Stimulated activated naive B cell treated with anti-CD40 and anti-IgM and Interleukin-4, amounts not matched to agents 10 μg/mL and 1 μg/mL and 100 μg/mL, for 72 hours (primary cell): ENCODE results near the gene MUC22.
"Not testable (repeated sequence)": the region's sequence is repeated elsewhere in the genome, so short reads cannot be mapped to it uniquely, and the experiment has no call there.

Source experiments
- ATAC-seq, 2 donors: fragments of 150-1000 bp; cut with Tn5 transposase; replicated peaks; 2 replicates each; pipeline ENCODE4 v1.10.0; 2021; ENCODE audit warnings: moderate library complexity in 1 of 2
- DNase-seq: peaks from one replicate; pipeline ENCODE4 v3.0.0; 2021
- H3K27ac Mint-ChIP-seq: one replicate; pipeline ENCODE4 v1.8.0; 2022; ENCODE audit warnings: mild to moderate bottlenecking, mixed read lengths
- H3K27me3 Mint-ChIP-seq, 2 donors: one replicate each; pipeline ENCODE4 v1.8.0; 2022; ENCODE audit warnings: mixed read lengths in 2 of 2
- H3K36me3 Mint-ChIP-seq, 2 donors: one replicate each; pipeline ENCODE4 v1.8.0; 2022; ENCODE audit warnings: mixed read lengths in 2 of 2, mild to moderate bottlenecking in 1 of 2
- H3K4me1 Mint-ChIP-seq, 2 donors: one replicate each; pipeline ENCODE4 v1.8.0; 2022; ENCODE audit warnings: mixed read lengths in 2 of 2, mild to moderate bottlenecking in 1 of 2
- H3K4me3 Mint-ChIP-seq, 2 donors: one replicate each; pipeline ENCODE4 v1.8.0; 2022; ENCODE audit warnings: mild to moderate bottlenecking in 2 of 2, mixed read lengths in 2 of 2, moderate library complexity in 1 of 2
- H3K9me3 Mint-ChIP-seq, 2 donors: one replicate each; pipeline ENCODE4 v1.8.0; 2022; ENCODE audit warnings: mixed read lengths in 2 of 2, mild to moderate bottlenecking in 1 of 2

The MUC22 gene

GRCh38 chr6:31060145-31060544 lies 49.9 kb downstream of the MUC22 start:
- Mint-ChIP-seq H3K4me3 (no peak overlapping the region), H3K27ac (no peak overlapping the region), H3K27me3 (peaks cover 5 to 13% of the 10 kb centered on the region in 2 donors), H3K4me1 (no peaks in the 10 kb centered on the region), H3K9me3 (no peaks in the 10 kb centered on the region), H3K36me3 (no peaks in the 10 kb centered on the region)
- DNase-seq (no peak), ATAC-seq (no peak)

- H3K9me3 Mint-ChIP-seq: no peaks in the 10 kb centered on the region
- H3K36me3 Mint-ChIP-seq: no peaks in the 10 kb centered on the region
- H3K4me1 Mint-ChIP-seq: no peaks in the 10 kb centered on the region
- DNase-seq (no peak), ATAC-seq (no peak)
- H3K4me3 Mint-ChIP-seq: no peak overlapping the region
- H3K27ac Mint-ChIP-seq: no peak overlapping the region
- H3K27me3 Mint-ChIP-seq: peaks cover 5% of the 10 kb centered on the region in 2 donors
Observed at GRCh38 chr6:31063906-31064435, 53.7 kb downstream of the MUC22 start.

GRCh38 chr6:31065556-31065955 lies 55.3 kb downstream of the MUC22 start:
- ATAC-seq (no peak), DNase-seq (no peak)
- Mint-ChIP-seq H3K9me3 (no peaks in the 10 kb centered on the region), H3K4me1 (no peaks in the 10 kb centered on the region), H3K27ac (peak overlapping the region; percentile 31), H3K4me3 (no peak overlapping the region), H3K36me3 (no peaks in the 10 kb centered on the region), H3K27me3 (peaks cover 0 to 5% of the 10 kb centered on the region in 2 donors)

GRCh38 chr6:31067028-31067427 lies 56.8 kb downstream of the MUC22 start:
- not testable (repeated sequence) for H3K4me1 Mint-ChIP-seq, H3K9me3 Mint-ChIP-seq, H3K27me3 Mint-ChIP-seq, DNase-seq, H3K36me3 Mint-ChIP-seq, ATAC-seq, H3K4me3 Mint-ChIP-seq, H3K27ac Mint-ChIP-seq

GRCh38 chr6:31067891-31068668 lies 57.8 kb downstream of the MUC22 start:
- ATAC-seq, H3K27ac Mint-ChIP-seq: not testable (repeated sequence)

GRCh38 chr6:31068669-31069340 lies 58.5 kb downstream of the MUC22 start:
- no peaks in the 10 kb centered on the region for H3K4me1 Mint-ChIP-seq
- no peak overlapping the region for H3K27ac Mint-ChIP-seq
- H3K36me3 Mint-ChIP-seq: no peaks in the 10 kb centered on the region
- DNase-seq (peak; percentile 66), ATAC-seq (peak; percentile 89 to 99)
- no peaks in the 10 kb centered on the region for H3K27me3 Mint-ChIP-seq
- H3K4me3 Mint-ChIP-seq: no peak overlapping the region
- no peaks in the 10 kb centered on the region for H3K9me3 Mint-ChIP-seq

More at GRCh38 chr6:31067891-31068668, 57.8 kb downstream of the MUC22 start:
- H3K4me1 Mint-ChIP-seq, H3K27me3 Mint-ChIP-seq, H3K9me3 Mint-ChIP-seq, H3K4me3 Mint-ChIP-seq, DNase-seq, H3K36me3 Mint-ChIP-seq: not testable (repeated sequence)

- H3K4me3 Mint-ChIP-seq: no peak overlapping the region
- no peaks in the 10 kb centered on the region for H3K9me3 Mint-ChIP-seq
- H3K4me1 Mint-ChIP-seq: no peaks in the 10 kb centered on the region
- no peak overlapping the region for H3K27ac Mint-ChIP-seq
- DNase-seq (no peak), ATAC-seq (no peak)
- H3K27me3 Mint-ChIP-seq: no peaks in the 10 kb centered on the region
- H3K36me3 Mint-ChIP-seq: no peaks in the 10 kb centered on the region
Observed at GRCh38 chr6:31070711-31071197, 60.5 kb downstream of the MUC22 start.

- Mint-ChIP-seq H3K4me3 (no peak overlapping the region), H3K9me3 (no peaks in the 10 kb centered on the region), H3K36me3 (no peaks in the 10 kb centered on the region), H3K27ac (no peak overlapping the region), H3K4me1 (peaks cover under 1 to 2% of the 10 kb centered on the region in 2 donors), H3K27me3 (no peaks in the 10 kb centered on the region)
- no peak for DNase-seq
- no peak for ATAC-seq
Observed at GRCh38 chr6:31074401-31074800, 64.1 kb downstream of the MUC22 start.

GRCh38 chr6:31075528-31075927 lies 65.3 kb downstream of the MUC22 start:
- H3K27me3 Mint-ChIP-seq: peaks cover 5 to 6% of the 10 kb centered on the region in 2 donors
- no peak for ATAC-seq
- H3K36me3 Mint-ChIP-seq: no peaks in the 10 kb centered on the region
- no peak overlapping the region for H3K4me3 Mint-ChIP-seq
- no peak for DNase-seq
- peaks cover 4 to 10% of the 10 kb centered on the region in 2 donors for H3K4me1 Mint-ChIP-seq
- no peaks in the 10 kb centered on the region for H3K9me3 Mint-ChIP-seq
- no peak overlapping the region for H3K27ac Mint-ChIP-seq

GRCh38 chr6:31076611-31077010 lies 66.3 kb downstream of the MUC22 start:
- H3K4me3 Mint-ChIP-seq: no peak overlapping the region
- H3K27me3 Mint-ChIP-seq: peaks cover 5 to 6% of the 10 kb centered on the region in 2 donors
- no peaks in the 10 kb centered on the region for H3K36me3 Mint-ChIP-seq
- peaks cover 4 to 10% of the 10 kb centered on the region in 2 donors for H3K4me1 Mint-ChIP-seq
- no peak for DNase-seq
- no peak for ATAC-seq
- H3K9me3 Mint-ChIP-seq: no peaks in the 10 kb centered on the region
- H3K27ac Mint-ChIP-seq: no peak overlapping the region

- H3K4me1 Mint-ChIP-seq: peaks cover 8 to 10% of the 10 kb centered on the region in 2 donors
- peak; percentile 52 for DNase-seq
- H3K36me3 Mint-ChIP-seq: no peaks in the 10 kb centered on the region
- H3K27ac Mint-ChIP-seq: peak overlapping the region; percentile 25
- ATAC-seq: peak; percentile 83 to 86
- peak overlapping the region; percentile 57 to 78 for H3K4me3 Mint-ChIP-seq
- H3K9me3 Mint-ChIP-seq: no peaks in the 10 kb centered on the region
- H3K27me3 Mint-ChIP-seq: peaks cover 5 to 6% of the 10 kb centered on the region in 2 donors
Observed at GRCh38 chr6:31079656-31080261, 69.5 kb downstream of the MUC22 start.

- Mint-ChIP-seq H3K4me1 (peaks cover 8 to 10% of the 10 kb centered on the region in 2 donors), H3K4me3 (no peak overlapping the region), H3K9me3 (no peaks in the 10 kb centered on the region), H3K27me3 (peaks cover 11 to 14% of the 10 kb centered on the region in 2 donors), H3K27ac (no peak overlapping the region), H3K36me3 (no peaks in the 10 kb centered on the region)
- no peak for DNase-seq
- ATAC-seq: no peak
Observed at GRCh38 chr6:31081872-31082271, 71.6 kb downstream of the MUC22 start.

- H3K27ac Mint-ChIP-seq: no peak overlapping the region
- H3K9me3 Mint-ChIP-seq: no peaks in the 10 kb centered on the region
- ATAC-seq (peak in 1 of 2 donors; percentile 35), DNase-seq (no peak)
- peaks cover 8 to 18% of the 10 kb centered on the region in 2 donors for H3K4me1 Mint-ChIP-seq
- H3K4me3 Mint-ChIP-seq: no peak overlapping the region
- peaks cover 13 to 21% of the 10 kb centered on the region in 2 donors for H3K27me3 Mint-ChIP-seq
- no peaks in the 10 kb centered on the region for H3K36me3 Mint-ChIP-seq
Observed at GRCh38 chr6:31083742-31084354, 73.6 kb downstream of the MUC22 start.
